GM18511 (cell line): ENCODE results near the gene GPRC6A.

Experiments used
- ATAC-seq: cut with Tn5 transposase; IDR thresholded peaks from one replicate; pipeline ENCODE4 v1.9.1; 2021; ENCODE audit warnings: mild to moderate bottlenecking, moderate library complexity; ENCODE audit not compliant: unreplicated experiment

GPRC6A gene

DNA sequence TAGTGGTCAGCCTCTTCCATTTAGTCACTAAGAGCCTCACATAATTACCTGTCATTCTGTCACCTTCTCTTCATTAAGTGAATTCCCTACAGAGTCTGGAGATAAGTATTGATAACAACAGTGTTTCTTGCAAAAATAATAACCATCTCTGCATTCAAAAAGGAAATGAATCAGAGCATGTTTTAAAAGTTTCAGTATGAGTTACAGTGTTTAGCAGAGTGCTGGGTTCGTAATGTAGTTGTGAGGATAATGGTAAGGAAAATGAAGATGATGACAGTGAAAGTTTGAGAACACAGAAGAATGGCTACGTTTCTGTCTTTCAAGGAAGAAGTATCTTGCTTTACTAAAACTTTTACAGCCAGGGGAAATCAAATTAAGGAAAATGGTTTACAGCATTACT, 31.3 kb downstream of the GPRC6A start:
- ATAC-seq, result no peak

DNA sequence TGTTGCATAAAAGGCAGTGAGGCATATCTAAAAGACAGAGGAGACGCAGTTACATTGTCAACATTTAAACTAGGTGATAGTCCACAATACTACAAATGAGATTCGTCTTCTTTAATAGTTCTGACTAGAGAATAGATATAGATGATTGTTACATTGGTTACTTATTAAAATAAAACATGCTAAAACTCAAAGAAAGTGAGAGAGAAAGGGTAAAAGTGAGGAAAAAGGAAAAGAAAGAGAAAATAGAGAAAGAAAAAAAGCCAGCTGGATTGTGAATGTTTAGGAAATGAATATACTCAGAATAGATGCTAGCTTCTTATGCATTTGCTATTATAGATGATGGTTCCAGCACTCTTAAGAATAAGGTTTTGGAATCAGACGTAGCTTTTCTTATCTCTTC, 35.7 kb downstream of the GPRC6A start:
- ATAC-seq, result no peak

DNA sequence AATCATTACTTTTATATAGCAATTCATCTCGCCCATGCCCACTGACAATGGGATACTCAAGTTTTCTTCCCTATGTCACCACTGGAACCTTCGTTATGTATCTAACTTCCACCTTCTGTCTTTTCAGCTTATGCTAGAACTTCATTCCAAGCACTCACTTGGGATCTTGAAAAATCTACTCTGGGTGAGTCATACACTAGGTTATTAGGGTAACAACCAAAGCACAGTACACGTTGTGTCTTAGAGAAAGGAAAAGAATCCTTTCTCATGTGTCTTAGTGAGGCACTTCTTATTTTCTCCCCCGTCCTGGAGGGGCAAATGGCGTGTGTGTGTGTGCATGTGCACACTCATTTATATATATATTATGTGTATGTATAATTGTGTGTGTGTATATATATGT, 45.0 kb downstream of the GPRC6A start:
- no peak for ATAC-seq

- peak; percentile 89 for ATAC-seq
Measured at GRCh38 chr6:116779573-116780164, 49.2 kb downstream of the GPRC6A start.

DNA sequence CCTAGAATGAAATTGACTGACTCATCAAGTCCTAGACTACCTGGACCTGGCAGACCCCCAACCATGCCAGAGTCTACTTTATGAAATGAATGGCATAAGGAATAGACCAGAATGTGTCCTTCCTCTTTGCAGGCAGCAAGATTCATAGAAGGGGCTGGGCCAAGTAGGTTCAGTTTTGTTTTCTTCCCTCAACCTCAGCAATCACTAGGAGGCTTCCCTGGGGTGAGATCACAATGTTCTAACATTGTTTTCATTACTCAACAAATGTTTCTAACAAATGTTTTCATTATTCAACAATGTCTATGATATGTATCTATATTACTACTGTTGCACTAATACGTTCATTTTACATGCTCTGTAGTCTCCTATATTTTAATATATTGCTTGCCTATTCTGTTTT, 55.0 kb downstream of the GPRC6A start:
- ATAC-seq, result no peak

- no peak for ATAC-seq
Measured at GRCh38 chr6:116772450-116772849, 56.4 kb downstream of the GPRC6A start.

DNA sequence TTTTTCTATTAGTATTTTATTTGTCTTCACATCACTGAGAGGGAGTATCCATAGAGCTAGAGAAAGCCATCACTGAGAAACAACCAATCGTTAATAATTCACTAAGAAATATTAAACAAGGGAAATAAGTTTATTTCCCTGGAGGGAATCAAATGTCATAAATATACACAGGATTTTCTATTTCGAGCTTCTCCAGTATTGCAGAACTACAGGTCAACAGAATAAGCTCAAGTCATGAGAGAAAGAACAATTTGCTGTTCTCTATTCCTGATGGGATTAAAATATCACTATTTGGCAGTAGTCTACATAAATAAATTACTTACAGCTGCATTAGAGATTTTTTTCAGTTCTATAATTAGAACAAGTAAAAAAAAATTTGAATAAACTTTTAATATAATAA, 61.2 kb downstream of the GPRC6A start:
- ATAC-seq, result no peak

- no peak for ATAC-seq
Measured at GRCh38 chr6:116766506-116767176, 62.2 kb downstream of the GPRC6A start.

DNA sequence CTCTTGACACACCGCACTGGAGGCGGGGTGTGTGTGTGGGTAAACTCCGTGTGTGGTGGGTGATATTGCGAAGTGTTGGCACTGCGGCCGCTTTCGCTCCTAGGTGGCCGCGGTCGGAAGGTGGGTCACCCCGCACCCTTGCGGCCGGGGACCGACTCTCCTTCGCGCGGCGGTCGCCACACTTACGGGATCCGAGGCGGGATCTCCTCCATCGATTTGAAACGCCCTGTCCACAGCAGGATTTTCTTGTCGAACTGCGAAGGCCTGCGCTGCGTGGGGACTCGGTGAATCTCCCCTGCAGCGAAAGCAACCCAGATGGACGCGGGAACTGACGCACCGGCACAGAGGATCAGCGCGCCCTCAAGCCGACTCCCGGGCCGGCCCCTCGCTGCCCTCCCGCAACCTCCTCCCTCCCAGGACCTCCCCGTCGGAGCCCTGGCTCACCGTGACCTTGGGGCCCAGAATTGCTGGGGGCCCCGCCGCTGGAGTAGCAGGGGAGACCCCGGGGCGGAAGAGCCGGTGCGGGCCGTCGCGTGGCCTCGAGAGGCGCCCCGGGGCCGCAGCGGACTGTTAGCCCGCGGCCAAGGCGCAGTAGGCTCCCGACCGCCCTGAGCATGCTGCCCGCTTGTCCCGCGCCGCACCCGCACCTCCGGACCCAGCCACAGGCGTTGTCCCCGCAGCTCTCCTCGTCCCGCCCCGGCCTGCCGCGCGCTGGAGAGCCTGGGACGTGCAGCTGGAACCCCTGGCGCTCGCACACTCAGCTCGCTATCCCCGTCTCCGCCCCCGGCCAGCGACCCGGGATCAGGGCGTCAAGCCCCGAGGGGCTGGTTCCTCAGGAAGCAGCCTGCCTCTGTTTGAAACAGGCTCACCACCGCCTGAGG, 63.7 kb downstream of the GPRC6A start, which contains the start of gene FAM162B:
Gene FAM162B (minus strand): TSS at position 759 of the 881 bp plus-strand sequence. CDS start 143 bp downstream, at position 616.
- ATAC-seq, result peak; percentile 43

DNA sequence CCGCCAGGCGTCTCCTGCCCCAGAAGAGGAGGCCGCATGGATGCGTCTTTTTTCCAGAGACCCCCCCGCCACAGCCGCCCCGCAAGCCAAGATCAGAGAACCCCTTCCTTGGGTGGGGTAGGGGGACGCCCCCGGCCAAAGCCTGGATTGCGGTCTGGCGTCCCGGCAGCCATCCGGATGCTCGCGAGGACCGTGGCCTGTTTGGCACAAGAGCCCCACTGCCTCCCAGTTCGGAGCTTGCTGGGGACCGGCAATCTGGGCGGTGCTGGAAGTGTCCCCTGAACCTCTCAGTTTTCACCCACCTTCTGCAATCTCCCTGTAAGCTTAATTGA, 64.3 kb downstream of the GPRC6A start:
- no peak for ATAC-seq

GRCh38 chr6:116763906-116764628, 64.8 kb downstream of the GPRC6A start:
- ATAC-seq, result no peak

DNA sequence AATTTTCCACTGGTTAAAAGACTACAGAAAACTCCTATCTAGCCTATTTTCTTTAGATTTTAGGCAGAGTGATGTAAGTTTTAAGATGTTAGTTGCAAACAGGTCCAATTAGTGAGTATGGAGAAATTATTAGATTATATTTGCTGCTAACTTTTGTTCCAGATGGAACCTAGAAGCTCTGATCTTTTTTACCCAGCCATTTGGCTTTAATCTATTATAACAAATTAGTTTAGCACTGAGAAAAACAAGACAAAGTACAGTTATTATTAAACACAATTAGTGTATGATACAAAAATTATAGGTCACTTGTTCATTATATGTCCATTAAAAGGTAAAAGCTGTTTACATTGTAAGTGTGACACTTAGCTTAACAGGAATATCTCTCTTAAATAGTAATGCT, 65.8 kb downstream of the GPRC6A start:
- no peak for ATAC-seq

DNA sequence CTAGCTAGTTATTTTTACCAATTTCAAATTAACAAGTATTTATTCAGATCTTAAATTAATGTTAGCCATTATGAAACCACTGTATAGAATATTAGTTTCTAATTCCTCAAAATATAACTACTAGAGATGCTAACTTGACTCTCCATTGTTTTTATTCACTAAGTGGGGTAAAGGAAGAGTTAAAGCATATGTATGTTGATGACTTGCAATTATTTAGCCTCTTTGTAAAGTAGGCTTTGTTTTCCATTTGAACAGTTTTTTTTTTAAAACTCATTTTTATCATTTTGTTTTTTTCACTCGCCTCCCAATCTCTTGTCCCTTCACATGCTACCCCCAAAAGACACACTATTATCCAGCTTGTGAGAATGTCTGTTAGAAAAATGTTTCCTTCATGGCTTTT, 66.6 kb downstream of the GPRC6A start:
- ATAC-seq, result no peak

- ATAC-seq, result no peak
Measured at GRCh38 chr6:116761779-116762178, 67.1 kb downstream of the GPRC6A start.

DNA sequence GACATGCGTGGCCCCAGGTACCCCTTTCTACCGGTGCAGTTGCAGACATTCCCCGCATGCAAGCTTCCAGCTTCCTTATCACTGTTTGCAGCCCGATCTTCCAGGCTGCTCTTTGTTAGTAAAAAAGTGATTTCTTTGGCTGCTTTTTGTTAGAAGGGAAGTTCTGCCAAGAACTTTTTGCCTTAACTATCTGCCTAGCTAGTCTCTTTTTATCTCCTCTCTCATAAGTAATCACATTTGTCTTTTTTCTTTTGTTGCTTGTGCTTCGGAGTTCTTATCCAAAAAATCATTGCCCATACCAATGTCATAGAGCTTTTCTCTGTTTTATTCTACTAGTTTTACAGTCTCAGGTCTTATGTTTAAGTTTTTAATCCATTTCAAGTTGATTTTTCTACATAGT, 83.7 kb downstream of the GPRC6A start:
- no peak for ATAC-seq
